GM18520 (cell line): ENCODE measurements around the gene NAE1.
"Not testable (repeated sequence)": the region's sequence is repeated elsewhere in the genome, so short reads cannot be mapped to it uniquely, and the experiment has no call there.

Source experiments
- ATAC-seq: cut with Tn5 transposase; IDR thresholded peaks from one replicate; pipeline ENCODE4 v1.9.1; 2021; ENCODE audit not compliant: unreplicated experiment

Gene NAE1

GRCh38 chr16:66830422-66831404 lies at the start of gene NAE1:
Gene NAE1 (minus strand): TSS chr16:66830976. CDS start chr16:66830899, 77 bp downstream.
- ATAC-seq = peak; percentile 90

- no peak for ATAC-seq
These were observed 47.3 kb upstream of the NAE1 start for GRCh38 chr16:66878067-66878466.

GRCh38 chr16:66874079-66874775 lies 43.5 kb upstream of the NAE1 start:
- no peak for ATAC-seq

DNA sequence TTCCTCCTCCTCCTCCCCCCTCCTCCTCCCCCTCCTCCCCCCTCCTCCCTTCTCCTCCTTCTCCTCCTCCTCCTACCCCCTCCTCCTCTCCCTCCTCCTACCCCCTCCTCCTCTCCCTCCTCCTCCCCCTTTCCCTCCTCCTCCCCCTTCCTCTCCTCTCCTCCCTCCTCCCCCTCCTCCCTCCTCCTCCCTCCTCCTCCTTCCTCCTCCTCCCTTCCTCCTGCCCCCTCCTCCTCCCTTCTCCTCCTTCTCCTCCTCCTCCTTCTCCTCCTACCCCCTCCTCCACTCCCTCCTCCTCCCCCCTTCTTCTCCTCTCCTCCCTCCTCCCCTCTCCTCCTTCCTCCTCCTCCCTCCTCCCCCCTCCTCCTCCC lies 42.9 kb upstream of the NAE1 start:
- ATAC-seq = no peak

DNA sequence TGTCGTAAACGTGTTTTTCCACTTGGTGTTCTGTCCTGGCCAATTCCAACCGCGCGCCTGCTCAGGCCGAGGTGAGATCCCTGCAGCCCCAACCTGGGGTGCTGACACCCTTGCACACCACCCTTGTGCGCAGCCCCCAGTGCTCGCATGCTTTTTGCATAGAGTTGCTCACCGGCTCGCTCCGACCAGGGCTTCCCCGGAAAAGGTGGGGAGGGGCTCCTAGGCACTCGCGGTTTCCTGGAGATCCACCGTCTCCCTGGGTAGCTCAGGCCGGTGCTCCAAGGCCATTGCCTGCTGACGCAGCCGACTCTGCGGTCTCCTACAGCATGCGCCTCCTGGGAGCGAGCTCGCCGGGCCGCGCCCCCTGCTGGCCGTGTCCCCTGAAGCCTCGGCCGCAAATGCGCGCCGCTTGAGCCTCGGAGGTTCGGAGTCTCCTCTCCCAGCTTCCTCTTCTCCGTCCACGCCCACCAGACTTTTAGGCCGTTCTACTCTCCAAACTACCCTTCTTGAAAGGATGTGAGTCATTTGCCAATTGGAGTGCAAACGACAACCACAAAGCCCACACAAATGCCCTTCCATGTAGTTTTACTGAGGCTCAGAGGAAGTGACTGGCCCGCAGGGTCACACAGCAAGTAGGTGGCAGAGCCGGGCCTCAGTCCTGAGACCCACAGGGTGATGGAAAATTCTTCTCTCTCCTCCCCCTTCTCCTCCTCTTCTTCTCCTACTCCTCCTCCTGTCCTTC lies 42.3 kb upstream of the NAE1 start:
- peak; percentile 75 for ATAC-seq

DNA sequence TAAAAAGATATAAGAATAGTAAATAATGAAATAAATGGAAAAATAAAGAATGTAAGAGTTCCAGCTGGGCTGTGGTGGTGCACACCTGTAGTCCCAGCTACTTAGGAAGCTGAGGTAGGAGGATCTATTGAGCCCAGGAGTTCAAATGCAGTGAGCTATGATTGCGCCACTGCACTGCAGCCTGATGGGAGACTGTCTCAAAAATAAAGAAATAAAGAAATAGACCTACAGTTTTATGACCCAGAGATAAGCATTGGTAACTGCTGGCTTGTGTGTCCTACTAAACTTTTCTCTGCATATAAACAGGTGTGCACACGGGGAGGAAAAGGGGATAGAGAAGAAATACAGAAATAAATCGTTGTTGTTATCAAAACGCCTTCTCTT lies 41.8 kb upstream of the NAE1 start:
- ATAC-seq = no peak

DNA sequence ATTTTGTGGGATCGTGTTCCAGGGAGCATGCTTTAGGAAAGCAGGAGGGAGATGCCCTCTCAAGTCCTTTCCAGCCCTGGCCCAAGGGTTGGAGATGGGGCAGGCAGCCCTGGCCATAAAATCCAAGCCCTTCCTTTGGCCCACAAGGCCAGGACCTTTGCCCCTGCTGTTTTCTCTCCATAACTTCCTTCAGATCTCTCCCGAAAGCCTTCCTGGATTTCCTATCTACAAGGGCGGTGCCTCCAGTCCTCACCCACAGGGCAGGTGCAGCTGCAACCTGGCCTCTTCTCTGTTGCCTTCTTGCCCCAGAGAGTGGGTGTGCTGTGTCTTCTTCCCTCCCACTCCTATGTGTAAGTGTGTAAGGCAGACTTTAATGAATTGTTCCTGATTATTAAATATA lies 41.1 kb upstream of the NAE1 start:
- no peak for ATAC-seq

- ATAC-seq = not testable (repeated sequence)
These were observed 40.6 kb upstream of the NAE1 start for GRCh38 chr16:66871363-66871762.

- no peak for ATAC-seq
These were observed 38.6 kb upstream of the NAE1 start for GRCh38 chr16:66869424-66869823.

- ATAC-seq = no peak
These were observed 32.9 kb upstream of the NAE1 start for GRCh38 chr16:66863707-66864106.

DNA sequence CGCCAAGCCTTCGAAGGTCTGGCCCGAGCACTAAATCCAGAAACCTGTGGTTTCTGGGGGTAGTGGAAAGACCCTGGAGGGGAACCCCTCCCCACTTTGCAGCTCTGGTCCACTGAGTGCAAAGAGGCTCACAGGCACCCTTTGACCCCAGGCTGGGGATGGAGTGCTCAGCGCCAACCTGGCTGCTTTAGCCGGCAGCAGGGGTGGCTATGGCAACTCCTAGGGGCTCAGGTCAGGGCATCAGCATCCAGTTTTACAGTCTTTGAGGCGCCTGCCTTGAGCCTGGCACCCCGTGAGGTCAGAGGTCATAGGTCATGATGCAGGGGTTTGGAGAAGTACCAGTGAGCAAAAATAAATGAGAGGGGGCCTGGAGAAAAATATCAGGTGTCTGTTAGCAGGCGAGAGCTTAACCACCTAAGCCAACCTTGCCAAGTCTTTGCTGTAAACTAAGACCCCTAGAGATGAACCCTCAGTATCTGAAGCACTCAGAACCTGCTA lies 31.3 kb upstream of the NAE1 start:
- ATAC-seq = no peak

- no peak for ATAC-seq
These were observed 28.8 kb upstream of the NAE1 start for GRCh38 chr16:66859397-66860068.

DNA sequence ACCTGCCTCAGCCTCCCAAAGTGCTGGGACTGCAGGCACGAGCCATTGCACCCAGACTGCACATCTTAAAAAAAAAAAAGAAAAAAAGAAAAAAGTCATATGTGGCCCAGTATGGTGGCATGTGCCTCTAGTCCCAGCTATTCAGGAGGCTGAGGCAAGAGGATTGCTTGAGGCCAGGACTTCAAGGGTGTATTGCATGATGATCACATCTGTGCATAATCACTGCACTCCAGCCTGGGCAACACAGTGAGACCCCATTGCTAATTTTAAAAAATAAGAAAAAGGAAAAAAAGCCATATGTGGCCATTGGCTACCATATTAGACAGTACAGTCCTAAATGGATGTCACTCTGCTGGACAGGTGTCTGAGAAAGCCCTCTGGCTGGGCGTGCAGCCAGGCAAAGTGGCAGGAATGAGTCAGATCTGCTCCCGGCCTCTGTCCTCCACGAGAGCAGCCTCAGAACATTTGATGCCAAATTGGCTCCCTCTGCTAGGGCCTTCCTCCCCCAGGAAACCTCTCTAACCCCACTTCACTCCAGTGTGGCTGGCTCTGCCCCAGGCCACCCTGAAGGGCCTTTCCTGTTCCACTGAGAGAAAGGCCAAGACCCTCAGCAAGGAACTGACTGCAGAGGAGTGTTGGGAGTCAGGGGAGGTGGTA lies 28.1 kb upstream of the NAE1 start:
- ATAC-seq = no peak

GRCh38 chr16:66857437-66857836 lies 26.7 kb upstream of the NAE1 start:
- ATAC-seq = no peak

DNA sequence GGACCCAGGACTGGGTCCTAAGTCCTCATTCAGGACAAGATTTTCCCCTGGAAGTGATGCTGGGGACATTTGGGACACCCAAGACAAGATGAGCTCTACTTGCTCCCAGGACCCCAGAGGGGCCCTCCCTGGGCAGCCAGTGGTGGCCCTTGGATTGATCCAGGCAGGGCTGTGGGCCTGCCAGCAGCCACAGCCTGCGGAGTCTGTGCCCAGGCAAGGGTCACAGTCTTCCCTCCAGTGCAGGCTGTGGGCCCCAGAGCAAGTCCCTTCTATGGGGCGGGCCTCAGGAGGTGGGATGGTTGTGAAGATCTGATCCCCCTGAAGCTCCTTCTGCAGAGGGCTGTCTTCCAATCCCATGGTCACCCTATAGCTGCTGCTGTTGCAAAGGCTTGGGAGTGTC lies 26.0 kb upstream of the NAE1 start:
- no peak for ATAC-seq

GRCh38 chr16:66856184-66856730 lies 25.5 kb upstream of the NAE1 start:
- ATAC-seq = no peak

DNA sequence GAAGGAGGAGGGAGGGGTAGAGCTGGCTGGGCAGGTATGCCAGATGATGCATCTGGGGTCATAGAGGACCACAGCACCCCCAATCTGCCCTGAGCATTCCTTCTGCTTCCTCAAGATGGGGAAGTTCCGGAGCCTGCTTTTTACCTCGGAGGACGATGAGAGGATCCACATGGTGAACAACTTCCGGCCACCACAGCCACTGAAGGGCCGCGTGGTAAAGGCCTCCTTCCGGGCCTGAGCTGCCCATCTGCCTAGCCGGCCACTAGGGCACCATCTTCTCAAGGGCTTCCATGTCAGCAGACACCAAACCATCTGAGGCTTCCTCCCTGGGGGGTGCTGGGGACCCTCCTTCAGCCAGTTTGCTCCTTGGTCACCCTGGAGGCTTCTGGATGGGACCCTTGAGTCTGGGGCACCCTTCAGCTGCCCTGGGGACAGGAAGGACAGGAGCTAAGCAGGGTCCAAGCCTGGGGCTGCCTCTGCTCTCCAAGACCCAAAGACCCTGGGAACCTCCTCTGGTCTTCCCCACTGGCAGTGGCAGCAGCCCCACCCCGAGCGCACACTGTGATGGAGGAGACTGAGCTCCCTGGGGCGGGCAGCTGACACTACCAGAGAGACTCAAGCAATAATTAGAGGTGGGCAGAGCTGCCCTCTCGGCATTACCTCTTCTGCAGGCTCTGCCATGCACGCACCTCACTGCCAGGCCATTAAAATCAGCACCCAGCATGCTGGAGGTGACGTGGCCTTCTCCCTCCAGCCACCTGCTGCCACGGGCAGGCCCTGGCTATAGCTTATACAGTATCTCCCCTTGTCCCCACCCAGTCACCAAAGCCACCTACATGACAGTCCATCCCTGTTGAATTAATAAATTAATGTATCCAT lies 22.7 kb upstream of the NAE1 start:
- ATAC-seq = no peak

GRCh38 chr16:66851166-66851964 lies 20.6 kb upstream of the NAE1 start:
- no peak for ATAC-seq
